CD4-positive, alpha-beta T cell treated with Interleukin-1 beta for 1 hour (primary cell): Measurements from ENCODE around the gene WDR87.
"Not testable (repeated sequence)": the region's sequence is repeated elsewhere in the genome, so short reads cannot be mapped to it uniquely, and the experiment has no call there.

Experiments
- DNase-seq, 2 donors: peaks; one replicate each; pipeline ENCODE4 v3.0.0-alpha.2; 2020 to 2022

Gene WDR87

GRCh38 chr19:37929355-37929923 lies 23.0 kb upstream of the WDR87 start:
- no peak for DNase-seq

- DNase-seq: peak in 1 of 2 donors; percentile 63
These were observed 22.3 kb upstream of the WDR87 start for GRCh38 chr19:37928527-37929286.

DNA sequence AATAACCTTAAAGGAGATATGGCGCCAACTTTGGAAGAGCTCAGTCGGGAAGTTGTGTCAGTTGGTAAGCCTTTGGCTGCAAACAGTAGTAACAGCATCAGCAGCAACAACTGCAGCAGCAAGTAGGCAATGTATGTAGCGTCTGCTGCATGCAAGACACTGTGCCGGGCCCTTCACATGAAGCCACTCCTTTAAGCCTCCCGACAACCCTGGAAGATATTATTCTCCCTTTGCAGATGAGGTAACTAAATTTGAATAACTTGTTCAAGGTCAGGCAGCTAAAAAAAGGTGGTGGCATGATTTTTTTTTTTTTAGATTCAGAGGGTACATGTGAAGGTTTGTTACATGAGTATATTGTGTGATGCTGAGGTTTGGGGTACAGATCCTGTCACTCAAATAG lies 20.3 kb upstream of the WDR87 start:
- DNase-seq: no peak

DNA sequence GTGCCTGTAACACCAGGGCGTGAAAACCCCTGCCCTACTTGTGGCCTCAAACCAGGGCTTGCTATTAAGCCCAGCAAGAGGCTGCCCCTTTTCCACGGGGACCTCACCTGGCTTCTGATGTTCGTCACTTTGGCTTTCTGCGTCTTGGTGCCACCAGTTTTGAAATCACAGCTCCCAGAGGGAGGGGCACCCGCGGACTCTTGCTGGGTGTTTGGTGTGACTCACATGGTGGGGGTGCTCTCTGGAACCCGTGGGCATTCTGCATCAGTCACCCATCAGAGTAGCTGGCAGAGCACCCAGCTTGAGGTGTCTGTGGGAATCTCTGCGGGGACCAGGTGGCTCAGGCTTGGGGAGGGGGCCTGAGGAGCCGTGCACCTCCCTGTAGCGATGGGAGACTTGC lies 19.9 kb upstream of the WDR87 start:
- no peak for DNase-seq

- DNase-seq: no peak
These were observed 18.8 kb upstream of the WDR87 start for GRCh38 chr19:37925212-37925611.

GRCh38 chr19:37924573-37924972 lies 18.2 kb upstream of the WDR87 start:
- not testable (repeated sequence) for DNase-seq

DNA sequence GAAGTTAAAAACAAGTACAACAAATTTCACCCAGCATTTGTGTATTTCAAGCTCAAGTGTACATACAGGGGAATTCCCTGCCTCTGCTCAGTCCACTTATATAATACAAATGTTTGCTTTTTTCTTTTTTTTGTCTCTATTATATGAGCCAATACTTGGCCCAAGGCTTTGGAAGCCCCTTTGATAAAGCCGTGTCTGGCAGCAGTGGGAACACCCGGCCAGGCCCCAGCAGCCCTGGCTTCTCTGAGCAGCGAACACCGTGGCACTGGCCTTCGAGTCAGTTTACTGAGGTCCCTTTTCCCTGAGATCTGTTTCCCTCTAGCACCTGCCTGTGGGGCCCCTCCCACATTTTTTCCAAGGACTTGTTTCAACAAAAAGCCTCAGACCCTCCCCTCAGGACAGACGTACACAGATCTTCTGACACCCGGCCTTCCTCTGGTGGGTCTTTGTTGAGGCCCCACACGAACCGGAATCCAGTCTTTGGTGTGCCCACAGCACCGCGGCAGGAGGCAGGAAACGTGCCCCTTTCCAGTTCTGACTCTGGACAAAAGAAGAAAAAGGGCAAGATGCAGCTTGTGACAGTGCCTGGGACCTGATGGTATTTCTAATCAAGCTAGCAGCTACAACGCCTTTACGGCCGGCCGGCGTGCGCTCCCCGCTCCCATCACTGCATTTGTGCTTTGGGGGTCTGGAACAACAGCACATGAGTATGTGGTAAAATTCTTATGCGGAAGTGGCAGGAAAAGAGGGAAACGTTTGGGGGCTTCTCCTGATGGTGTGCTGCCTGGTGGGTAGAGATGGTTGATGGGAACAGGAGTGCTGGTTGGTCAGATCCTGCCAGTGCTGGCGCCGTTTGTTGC lies 14.4 kb upstream of the WDR87 start:
- DNase-seq: no peak

- DNase-seq: peak in 1 of 2 donors; percentile 13
These were observed 8.5 kb upstream of the WDR87 start for GRCh38 chr19:37914908-37915307.

- no peak for DNase-seq
These were observed 3.3 kb upstream of the WDR87 start for GRCh38 chr19:37909661-37910199.

DNA sequence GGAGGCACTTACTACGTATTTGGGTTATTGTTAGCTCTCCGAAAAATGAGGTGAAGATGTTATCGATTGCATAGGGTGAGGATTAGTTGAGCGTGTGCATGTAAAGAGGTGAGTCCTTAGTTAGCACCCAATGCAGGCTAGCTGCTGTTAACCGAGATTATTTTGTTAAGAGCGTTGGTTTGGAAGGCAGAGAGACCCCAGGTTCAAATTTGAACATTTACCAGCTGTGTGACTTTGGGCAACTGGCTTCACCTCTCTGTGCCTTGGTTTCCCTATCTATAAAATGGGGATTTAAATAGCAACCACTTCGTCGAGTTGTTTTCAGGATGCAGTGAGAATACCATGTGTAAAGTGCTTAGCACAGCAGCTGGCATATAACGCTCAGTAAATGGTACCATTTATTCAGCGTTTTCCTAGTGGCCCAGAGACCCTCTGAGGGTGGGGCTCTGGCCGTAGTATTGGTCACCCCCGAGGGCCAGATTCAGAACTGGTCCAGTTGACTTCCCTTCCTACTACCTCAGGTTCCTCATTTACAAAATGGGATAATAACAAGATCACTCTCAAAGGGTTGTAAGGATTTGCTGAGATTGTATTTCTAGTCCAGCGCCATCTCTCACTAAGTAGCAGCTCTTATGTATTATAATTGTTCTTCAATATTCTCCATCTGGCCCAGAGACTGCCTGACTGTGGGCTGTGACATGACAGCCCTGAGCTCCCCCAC lies 1.5 kb upstream of the WDR87 start:
- no peak for DNase-seq

DNA sequence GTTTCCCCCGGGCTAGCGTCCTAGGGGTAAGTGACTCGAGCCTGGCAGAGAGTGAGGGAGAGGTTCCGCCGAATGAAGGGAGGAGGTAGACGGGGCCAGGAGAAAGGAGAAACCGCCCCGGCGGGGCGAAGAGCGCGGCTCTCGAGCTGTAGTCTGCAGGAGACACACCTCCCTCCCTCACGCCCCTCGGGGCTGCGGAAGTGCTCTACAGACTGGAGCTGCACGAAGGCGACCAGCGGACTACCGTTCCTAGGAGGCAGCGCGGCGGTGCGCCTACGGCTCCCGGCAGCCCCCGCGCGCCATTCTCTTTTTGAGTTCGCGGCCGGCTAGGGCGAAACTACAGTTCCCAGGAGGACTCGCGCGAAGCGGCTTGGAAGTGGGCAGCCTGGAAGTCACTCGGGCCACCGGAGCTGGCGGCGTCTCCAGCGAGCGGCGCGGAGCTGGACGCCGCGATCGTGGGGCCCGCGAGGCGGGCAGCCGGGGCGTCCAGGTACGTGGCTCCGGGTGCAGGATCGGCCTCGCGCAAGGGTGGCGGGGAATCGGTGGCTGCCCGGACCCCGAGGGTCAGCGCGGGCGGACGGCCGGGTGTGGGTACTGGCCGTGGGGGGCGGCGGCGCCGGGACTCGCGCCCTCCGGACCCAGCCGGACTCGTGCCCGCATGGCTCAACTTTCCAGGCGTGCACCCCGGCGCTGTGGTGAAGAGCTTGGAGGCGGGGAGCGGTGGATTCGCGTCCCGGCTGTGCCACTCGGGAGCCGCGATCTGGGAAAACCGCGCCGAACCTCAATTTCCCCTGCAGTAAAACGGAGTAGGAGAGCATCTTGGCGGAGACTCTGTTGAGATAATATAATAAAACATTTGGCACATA lies 708 bp upstream of the WDR87 start, which contains the start of gene SIPA1L3:
SIPA1L3 (plus strand) TSS at position 340 of the 866 bp plus-strand sequence. CDS start 174,358 bp downstream, outside the sequence.
- DNase-seq: peak; percentile 92

- DNase-seq: no peak
These were observed 3.3 kb downstream of the WDR87 start for GRCh38 chr19:37903096-37903495.

DNA sequence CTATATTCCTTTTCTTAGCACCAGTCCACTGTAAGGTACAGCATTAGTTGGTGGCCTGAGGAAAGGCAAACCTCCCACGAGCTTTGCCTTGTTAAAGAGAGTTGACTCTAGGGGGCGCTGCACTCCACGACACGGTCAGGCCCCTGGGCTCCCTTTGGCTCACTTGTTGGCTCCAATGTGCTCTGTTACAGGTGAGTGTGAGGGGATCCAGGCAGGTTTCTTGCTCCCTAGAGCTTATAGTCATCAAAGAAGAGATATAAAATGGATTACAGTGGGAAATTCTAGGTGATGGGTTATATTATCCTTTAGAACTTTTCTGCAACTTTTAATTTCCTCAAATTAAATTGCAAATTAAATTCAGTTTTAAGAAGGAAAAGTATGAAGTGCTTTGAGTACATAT lies 3.7 kb downstream of the WDR87 start:
- peak; percentile 75 to 80 for DNase-seq

DNA sequence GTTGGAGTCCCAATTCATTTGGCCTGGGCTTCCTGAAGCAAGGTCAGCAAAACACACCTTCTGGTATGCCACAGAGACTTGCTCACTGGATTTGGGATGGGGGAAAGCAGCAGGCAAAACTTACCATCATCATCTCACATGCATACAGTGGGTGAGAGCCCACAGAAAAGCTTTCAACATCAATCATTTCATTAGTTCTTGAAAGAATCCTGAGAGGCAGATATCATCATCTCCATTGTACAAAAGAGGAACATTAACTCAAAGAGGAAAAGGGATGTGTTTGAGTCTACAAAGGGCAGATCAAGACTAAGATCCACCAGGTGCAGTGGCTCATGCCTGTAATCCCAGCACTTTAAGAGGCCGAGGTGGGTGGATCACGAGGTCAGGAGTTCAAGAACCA lies 6.4 kb downstream of the WDR87 start:
- DNase-seq: no peak

DNA sequence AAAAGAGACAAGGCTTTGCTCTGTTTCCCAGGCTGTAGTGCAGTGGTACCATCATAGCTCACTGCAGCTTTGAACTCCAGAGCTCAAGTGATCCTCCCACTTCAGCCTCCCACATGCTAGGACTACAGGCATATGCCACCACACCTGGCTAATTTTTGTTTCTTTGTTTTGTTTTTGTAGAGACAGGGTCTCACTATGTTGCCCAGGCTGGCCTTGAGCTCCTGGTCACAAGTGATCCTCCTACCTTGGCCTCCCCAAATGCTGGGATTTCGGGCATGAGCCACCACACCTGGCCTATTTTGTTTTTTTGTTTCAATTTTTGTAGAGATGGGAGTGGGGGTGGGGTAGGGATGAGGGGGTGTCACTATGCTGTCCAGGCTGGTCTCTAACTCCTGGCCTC lies 6.9 kb downstream of the WDR87 start:
- no peak for DNase-seq

- DNase-seq: no peak
These were observed 10.2 kb downstream of the WDR87 start for GRCh38 chr19:37896180-37896579.

DNA sequence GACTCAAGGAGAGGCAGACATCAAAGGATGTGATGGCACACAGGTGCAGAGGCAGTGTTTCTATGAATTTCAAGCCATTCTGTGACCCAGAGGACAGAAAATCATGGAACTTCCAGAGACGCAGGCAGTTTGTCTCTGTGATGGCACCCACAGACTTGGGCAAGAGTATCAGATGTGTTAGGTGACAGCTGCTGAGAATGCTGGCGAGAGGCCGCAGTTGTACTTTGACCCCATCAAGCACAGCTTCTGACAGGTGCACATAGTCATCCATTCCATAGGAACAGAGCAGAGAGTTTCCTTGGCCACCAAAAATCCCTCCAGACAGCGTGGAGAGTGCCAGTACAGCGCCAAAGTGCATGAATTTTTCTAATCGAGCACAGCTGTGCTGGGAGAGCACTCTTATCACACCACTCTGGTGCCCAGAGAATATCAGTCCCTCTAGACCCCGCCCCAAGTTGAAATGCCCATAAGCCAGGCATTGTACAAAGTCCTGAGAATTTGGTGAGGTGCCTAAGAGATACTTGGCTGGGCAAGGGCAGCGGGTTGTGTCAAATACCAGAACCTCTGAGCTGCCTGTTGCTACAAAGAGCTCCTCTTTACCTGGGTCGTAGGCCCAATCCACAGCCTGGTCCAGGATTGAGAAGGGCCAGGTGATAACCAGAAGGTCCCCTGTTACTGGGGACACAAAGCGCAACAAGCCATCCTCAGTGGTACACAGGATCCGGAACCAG lies 12.4 kb downstream of the WDR87 start:
- no peak for DNase-seq

DNA sequence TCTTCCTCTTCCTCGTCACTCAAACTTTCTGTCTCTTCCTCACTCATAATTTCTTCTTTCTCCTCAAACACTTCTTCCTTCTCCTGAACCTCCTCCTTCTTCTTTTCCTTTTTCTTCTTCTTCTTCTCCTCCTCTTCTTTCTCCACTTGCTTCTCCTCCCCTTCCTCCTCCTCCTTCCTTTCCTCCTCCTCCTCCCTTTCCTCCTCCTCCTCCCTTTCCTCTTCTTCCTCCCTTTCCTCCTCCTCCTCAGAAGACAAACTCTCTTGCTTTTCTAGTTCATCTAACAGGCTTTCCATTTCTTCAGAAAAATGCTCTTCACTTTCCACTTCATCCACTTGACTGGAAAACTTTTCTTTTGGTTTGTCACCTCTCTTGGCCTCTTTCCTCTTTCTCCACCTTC lies 19.8 kb downstream of the WDR87 start:
- DNase-seq: no peak

GRCh38 chr19:37885392-37885791 lies 21.0 kb downstream of the WDR87 start:
- DNase-seq: no peak

- DNase-seq: no peak
These were observed 29.2 kb downstream of the WDR87 start for GRCh38 chr19:37877147-37877546.

- no peak for DNase-seq
These were observed 30.4 kb downstream of the WDR87 start for GRCh38 chr19:37876032-37876431.
